A549 (cell line): ENCODE data around the gene SIGLEC9.

Source experiments
- CTCF ChIP-seq: fragments of >200 bp; sonication (Bioruptor Twin); formaldehyde crosslinking; IDR thresholded peaks from 3 replicates; pipeline ENCODE4 v1.5.1; 2016
- JUN ChIP-seq, 2 experiments: fragments of >200 bp; sonication (Bioruptor Twin); formaldehyde crosslinking; IDR thresholded peaks; 2 replicates in 1 of 2; 3 replicates in 1 of 2; pipeline ENCODE4 v1.6.1; 2016 to 2017
- MAFK ChIP-seq: fragments of 450-650 bp; IDR thresholded peaks from 2 replicates; pipeline ENCODE4 v1.6.1; 2014; ENCODE audit not compliant: partially characterized antibody
- NFE2L2 ChIP-seq: fragments of 150-350 bp; conservative IDR thresholded peaks from 2 replicates; pipeline ENCODE4 v1.6.1; 2014; ENCODE audit warnings: low read length
- NR3C1 ChIP-seq: fragments of >200 bp; sonication (Bioruptor Twin); formaldehyde crosslinking; IDR thresholded peaks from 3 replicates; pipeline ENCODE4 v1.6.1; 2017
- POLR2A ChIP-seq: IDR thresholded peaks from 2 replicates; pipeline ENCODE4 v1.6.1; 2012; ENCODE audit warnings: mild to moderate bottlenecking, low read length
- RAD21 ChIP-seq, 2 experiments: fragments of >200 bp in 1 of 2; sonication (Bioruptor Twin) in 1 of 2; formaldehyde crosslinking in 1 of 2; IDR thresholded peaks in 1 of 2; conservative IDR thresholded peaks in 1 of 2; 2 replicates in 1 of 2; 3 replicates in 1 of 2; pipeline ENCODE4 v1.6.1; 2012 to 2018; ENCODE audit warnings: inconsistent platforms in 1 of 2
- RNF2 ChIP-seq: fragments of 200-600 bp; sonication (generic); IDR thresholded peaks from 2 replicates; pipeline ENCODE4 v1.6.1; 2016; ENCODE audit warnings: low read depth, mild to moderate bottlenecking, antibody characterized with exemption, moderate library complexity, borderline replicate concordance
- SREBF2 ChIP-seq: fragments of 450-650 bp; IDR thresholded peaks from 2 replicates; pipeline ENCODE4 v1.6.1; 2014; ENCODE audit warnings: mild to moderate bottlenecking, moderate library complexity
- TF ChIP-seq, protein P1 (sequence below): fragments of >200 bp; sonication (Bioruptor Twin); formaldehyde crosslinking; IDR thresholded peaks from 3 replicates; pipeline ENCODE4 v1.6.1; 2016

DNA sequence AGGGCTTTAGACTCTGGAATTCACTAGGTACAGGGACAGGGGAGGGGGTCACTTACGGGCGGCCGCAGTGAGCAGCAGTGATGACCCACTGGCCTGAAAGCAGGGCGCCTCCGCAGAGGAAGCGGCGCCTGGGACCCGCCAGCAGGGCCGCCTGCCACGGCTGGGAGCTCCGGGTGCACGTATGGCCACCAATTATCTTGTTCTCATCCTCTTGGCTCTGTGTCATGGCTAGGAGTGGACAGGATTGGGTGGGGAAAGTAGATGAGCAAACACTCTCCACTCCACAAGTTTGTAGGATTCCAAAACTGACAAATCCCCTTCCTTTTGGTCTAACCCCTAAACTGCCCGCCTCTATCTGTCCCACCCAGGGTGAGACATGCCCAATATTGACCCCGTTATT is 43.2 kb upstream of the SIGLEC9 start:
- TF ChIP-seq, protein P1, sequence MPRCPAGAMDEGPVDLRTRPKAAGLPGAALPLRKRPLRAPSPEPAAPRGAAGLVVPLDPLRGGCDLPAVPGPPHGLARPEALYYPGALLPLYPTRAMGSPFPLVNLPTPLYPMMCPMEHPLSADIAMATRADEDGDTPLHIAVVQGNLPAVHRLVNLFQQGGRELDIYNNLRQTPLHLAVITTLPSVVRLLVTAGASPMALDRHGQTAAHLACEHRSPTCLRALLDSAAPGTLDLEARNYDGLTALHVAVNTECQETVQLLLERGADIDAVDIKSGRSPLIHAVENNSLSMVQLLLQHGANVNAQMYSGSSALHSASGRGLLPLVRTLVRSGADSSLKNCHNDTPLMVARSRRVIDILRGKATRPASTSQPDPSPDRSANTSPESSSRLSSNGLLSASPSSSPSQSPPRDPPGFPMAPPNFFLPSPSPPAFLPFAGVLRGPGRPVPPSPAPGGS: no peak
- no peak for TF ChIP-seq CTCF
- no peak for TF ChIP-seq MAFK
- no peak for TF ChIP-seq NR3C1
- TF ChIP-seq RNF2: no peak
- TF ChIP-seq POLR2A: no peak
- TF ChIP-seq RAD21 (conservative IDR thresholded peaks at IDR 0.05 in 1 of 2, IDR thresholded peaks at IDR 0.05 in 1 of 2): no peak
- no peak for TF ChIP-seq SREBF2
- TF ChIP-seq JUN (IDR thresholded peaks at IDR 0.05): no peak
- TF ChIP-seq NFE2L2: no peak
